HG03064 (cell line): Measurements from ENCODE around the gene CXCR6.

Experiments
- ATAC-seq: cut with Tn5 transposase; IDR thresholded peaks from one replicate; pipeline ENCODE4 v1.9.1; 2021; ENCODE audit warnings: low read depth; ENCODE audit not compliant: unreplicated experiment

CXCR6 gene

DNA sequence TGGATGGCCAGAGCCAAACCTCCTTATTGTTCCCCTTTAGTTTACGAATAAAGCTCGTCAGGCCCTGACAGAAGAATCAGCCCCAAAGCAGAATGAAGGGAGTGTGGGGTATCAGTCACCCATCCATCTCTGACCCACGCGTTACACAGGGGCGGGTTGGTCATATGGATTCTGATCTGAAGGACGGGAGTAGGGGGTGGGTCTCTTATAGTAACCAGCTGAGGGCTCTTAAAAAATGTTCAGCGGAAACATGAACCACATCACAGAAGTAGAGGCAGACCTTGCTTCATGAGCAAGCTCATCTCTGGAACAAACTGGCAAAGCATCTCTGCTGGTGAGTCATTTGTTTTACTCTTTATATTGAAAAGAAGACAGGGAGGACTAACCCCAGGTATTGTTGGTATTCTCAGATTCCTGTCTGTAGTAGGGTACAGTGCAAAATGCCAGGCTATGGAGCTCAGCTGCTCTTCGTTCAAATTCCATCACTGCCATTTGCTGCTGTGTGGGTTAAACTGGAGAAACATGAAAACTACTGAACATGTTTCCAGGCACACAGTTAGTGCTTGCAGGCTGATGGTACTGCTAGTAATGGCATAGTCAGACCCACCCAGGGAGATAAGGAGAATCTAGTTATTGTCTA is at the start of gene CXCR6:
Gene CXCR6 (plus strand): TSS at position 258 of the 640 bp plus-strand sequence. CDS start 3,018 bp downstream, outside the sequence.
- no peak for ATAC-seq

DNA sequence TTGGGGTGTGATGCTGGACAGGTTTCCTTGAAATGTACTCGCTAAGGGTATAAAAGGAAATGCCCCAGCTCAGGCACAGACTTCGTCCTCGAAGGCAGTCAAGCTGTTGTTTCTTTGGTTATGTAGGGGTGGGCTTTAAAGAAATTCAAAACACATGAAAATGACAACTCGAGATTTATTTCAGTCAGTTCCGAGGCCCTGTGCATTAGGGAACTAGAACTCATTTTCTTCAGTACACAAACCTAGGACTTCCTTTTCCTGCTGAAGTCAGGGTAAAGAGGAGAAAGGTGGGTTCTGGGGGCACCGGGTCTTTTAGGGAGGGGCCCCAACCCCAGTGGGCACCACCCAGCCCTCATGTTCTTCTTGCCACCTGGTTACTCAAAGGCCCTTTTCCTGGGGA is 49.2 kb upstream of the CXCR6 start:
- ATAC-seq, result no peak

DNA sequence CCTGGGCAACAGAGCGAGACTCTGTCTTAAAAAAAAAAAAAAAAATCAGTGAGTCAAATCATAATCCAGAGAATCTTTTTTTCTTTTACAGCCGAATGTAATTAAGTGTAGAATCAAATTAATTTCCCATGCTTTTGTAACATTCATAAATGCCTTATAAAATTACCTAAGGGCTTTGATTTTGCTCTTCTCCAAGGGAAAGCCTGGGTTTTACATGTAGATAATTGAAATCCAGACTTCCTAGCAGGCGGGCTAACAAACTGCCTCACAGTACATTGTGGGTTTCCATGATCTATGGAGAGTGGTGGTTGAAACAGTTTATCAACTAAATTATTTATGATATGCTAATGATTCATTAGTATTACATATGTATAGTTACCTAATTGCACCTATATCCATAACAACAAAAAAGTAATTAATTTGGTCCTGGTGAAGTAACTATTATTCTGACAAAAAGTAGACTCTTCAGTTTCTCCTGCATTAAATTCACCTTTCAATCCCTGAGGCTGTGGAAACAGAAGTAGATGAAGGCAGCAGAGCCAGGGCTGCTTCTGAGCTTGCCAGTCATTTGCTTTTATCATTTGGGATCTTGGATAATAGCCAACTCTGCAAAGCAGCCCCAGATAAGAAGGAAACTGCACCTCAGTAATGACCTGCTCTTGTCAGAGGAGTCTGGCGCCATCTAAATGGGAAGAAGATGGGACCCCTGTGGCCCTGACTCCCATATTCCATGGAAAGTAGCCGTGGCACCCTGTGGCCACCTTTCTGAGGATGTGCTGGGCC is 47.4 kb upstream of the CXCR6 start:
- ATAC-seq, result no peak

DNA sequence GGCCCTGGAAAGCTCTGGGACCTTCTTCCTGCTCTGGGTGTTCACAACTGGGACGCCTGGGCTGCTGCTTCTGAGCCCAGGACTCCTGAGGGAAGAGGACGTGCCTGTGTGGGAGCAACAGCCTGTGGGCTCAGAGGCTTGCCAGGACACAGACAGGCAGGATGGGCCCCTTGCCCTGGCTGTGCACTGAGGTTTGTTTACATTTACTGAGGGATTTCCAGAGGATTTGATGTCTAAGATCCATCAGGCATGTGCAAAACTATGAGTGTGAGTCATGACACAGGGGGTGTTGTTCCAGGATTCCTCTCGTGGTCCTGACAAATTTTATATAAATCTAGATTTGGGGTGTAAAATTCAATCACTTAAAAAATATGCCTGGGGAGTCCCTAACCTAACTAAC is 46.3 kb upstream of the CXCR6 start:
- ATAC-seq, result no peak

DNA sequence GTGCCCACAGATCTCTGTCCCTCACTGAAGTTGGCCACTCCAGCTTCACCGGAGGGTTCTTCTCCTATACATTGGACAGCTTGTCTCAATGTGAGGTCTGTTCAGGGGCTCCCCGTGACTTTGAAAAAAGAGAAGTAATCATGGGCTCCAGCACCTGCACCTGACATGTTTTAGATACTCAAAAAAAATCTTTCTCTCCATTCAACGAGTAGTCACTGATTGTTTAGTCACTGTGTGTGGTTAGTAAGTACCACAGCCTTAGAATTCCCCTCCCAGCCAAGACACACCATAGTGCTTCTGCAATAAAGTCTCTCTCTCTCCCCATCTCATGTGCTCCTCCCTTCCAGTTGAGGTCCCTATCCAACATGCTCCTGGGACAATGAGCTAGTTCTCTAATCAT is 38.3 kb upstream of the CXCR6 start:
- ATAC-seq, result no peak

DNA sequence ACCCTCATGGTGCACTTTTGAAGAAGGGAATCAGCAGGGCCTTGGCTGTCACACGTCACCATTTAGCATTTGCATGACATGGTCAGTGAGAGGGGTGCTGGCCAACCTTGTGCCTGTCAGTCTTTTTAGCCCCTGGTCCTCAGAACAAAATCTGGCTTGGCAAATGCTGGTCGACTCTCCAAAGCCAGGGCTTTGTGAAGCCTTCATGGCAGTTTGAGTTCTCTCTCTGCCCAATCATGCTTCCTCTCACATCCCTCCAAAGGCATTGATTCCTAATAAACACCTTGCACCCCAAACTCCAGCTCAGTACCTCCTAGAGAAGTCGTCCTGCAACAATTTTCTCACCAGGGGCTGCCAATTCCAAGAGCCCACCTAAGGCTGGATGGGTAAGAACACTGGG is 37.5 kb upstream of the CXCR6 start:
- ATAC-seq, result no peak

DNA sequence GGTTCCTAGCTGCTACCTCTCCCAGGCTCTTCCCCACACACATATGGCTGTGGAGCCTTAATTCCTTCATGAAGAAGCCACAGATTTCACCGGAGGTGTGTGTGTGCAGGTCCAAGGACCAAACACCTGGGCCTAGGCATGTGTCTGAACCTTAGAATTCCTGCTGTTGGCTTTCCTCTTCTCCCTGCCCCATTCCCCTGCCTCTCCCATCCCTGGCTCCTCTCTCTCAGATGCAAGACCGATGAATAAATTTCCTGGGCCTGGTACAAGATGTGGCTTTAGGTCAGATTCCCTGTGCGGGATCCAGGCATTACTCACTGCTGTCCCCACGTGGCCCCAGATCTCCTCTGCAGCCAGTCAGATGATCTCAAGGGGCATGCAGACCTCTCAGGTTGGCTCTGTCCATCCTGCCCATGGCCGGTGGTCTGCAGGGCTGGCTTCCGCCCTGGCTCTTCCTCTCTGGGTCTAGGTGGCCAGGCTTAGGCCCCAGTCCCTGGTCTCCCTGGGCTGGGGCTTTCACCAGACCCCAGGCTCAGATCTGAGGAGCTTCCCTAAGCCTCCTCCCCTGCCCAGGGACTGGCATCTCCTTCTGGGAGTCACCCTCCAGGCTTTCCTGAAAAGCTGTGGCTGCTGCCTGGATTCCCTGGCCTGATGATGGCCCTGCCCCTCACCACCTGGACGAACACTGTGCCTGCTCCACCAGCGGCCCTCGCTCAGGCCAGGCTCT is 36.4 kb upstream of the CXCR6 start:
- ATAC-seq, result no peak

DNA sequence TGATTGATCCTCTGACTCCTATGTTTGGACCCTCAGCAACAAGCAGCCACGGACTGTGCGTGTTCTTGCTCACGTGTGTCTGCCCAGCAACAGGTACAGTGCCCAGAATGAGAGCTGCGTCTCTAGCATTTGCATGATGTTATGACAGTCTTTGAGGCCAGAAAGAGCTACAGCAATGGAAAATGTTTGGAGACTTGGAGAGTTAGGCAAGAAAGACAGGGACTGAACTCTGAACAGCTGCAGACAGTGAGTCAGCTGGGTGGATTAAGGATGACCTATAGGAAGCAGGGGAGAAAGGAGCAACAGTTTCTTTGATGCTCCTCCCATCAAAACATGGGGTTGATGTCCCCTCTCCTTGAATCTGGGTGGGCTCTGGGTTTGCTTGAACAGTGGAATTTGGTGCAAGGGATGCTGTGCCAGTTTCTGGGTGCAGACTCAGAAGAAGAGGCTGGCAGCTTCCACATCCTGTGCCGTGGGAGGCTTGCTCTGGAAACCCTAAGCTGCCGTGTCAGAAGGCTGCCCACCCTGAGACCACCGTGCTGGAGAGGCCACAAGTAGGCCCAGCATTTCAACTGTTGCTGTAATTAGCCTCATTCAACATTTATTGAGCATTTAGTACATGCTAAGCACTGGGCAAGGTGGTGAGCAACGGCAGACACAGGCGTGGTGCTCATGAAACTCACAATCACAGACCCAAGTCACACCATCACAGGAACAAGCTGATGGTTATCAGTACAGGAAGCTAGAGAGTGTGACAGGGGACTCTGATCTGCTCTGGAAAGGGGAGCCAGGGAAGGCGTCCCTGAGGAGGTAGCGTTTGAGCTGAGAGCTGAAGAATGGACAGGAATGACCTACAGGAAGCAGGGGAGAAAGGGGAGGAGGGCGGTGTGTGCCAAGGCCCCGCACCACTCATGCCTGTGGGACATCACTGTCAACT is 35.2 kb upstream of the CXCR6 start:
- ATAC-seq, result no peak

DNA sequence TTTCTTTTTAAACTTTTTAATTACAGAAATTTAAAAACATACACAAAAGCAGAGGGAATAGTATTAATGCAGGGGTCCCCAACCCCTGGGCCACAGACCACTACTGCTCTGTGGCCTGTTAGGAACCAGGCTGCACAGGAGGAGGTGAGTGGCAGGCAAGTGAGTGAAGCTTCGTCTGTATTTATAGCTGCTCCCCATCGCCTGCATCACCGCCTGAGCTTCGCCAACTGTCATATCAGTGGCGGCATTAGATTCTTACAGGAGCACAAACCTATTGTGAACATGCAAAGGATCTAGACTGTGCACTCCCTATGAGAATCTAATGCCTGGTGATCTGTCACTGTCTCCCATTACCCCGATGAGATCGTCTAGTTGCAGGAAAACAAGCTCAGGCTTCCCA is 34.5 kb upstream of the CXCR6 start:
- ATAC-seq, result no peak

DNA sequence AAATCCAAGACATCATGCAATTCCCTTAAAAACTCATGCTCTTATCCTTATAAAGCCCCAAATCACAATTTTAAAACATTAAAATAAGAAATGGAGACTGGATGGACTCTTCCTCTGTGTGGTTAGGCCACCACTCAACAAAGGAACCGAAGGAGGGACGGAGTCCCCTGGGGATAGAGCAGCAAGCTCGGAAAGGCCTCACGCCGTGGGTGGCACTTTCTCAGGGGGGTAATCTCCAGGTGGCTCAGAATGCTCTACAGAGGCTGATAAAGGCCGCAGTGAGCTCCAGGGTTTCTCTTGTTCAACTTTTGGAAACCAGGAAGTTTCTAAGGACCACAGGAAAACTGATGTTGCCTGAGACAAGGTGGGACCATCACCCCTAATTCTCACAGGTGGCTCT is 33.7 kb upstream of the CXCR6 start:
- no peak for ATAC-seq

DNA sequence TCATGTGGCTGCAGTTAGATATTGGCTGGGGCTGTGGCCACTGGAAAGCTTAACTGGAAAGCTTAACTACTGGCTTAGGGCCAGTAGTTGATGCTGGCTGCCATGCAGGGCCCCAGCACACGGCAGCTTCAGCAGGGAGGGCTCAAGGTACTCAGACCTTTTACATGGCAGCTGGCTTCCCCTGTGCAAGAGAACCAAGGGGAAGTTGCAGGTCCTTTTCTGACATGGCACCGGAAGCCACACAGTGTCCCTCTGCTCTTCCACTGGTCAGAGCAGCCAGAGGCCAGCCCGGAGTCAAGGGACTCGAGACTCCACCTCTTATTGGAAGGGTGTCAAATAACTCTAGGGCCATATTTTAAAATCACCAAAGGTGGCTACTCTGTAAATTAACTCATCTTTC is 32.4 kb upstream of the CXCR6 start:
- ATAC-seq, result no peak

DNA sequence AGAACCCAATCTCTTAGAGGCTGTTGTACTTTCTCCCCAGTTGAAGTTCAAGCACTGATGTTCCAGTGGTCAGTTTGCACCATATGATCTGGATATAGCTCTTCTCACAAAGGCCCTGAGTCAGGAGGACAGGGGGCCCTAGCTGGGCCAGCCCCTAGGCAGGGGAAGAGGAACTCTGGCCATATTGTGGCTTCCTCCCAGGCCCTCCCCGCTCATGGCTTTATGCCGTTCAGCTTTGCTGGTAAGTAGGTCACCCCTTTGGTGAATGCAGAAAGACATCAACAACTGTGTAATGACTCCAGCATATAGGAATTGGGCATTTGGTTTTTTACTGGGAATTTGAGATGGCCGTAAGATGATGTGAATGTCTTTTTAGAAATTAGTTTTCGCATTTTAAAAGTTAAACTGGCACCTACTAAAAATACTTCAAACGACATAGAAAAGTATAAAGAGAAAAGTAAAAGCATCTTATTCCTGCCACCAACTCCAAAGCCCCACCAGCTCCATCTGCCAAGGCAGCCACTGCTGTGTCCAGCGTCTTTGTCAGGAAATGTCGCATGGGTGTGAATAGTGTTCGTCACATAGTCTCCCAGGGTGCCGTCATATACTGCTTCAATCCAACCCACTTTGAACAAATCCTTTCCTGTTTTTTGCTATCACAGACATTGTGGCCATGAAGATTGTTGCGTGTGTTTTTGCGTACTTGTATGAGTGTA is 31.6 kb upstream of the CXCR6 start:
- no peak for ATAC-seq

DNA sequence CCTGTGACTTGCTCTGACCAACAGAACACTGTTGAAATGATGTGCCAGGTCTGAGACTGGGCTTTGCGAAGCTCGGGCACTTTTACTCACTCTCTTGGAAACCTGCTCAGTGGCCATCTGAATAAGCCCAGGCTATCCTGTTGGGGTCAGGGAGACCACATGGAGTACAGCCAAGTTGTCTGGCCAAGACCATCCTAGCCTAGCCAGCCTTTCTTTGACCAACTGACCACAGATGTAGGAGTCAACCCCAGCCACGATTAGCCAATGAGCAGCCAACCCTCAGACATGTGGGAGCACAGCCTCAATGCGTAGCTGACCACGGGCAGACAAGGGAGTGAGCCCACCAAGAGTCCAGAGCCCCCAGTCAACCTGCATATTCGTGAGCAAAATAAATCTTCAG is 30.8 kb upstream of the CXCR6 start:
- ATAC-seq, result no peak

DNA sequence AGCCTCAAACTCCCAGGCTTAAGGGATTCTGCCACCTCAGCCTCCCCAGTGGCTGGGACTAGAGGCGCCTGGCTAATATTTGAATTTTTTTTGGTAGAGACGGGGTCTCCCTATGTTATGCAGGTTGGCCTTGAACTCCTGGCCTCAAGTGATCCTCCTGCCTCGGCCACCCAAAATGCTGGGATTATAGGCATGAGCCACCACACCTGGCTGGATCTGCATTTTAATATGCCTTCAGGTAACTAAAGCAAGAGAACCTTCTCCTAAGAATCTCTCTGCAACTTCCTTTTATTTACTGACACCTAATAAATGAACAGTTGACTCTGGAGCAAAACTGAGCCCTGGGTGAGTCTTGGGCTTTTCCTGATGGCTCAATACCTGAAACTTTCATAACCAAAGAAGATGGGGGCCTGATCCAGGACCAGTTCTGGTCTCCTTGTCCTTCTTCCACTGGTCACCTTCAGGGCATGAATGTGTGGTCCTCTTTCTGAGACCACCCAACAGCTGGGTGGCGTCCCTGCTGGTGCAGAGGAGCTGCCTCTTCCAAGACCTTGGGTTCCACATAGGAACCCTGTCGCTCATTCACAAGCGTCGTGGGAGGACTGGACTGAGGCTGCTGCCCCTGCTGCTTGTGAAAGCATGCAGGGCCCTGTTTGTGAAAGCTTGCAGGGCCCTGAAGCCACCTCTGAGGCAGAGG is 28.8 kb upstream of the CXCR6 start:
- ATAC-seq, result no peak

DNA sequence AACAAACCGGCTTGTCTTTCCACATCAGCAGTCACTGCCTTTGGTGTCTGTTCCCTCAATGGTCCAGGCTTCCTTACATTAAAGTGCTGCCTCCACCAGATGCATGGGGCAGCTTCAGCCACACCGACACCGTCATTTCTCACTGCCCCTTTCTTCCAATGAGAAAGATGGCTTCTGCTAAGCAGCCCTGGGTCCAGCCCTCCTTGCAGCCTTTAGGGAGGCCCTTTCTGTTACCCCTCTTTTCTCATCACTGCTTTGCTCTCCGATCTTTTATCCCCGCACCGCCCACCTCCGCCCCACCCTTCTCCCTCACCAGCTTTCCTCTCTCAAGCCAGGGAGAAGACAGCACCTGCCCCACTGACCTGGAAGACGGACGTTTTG is 28.2 kb upstream of the CXCR6 start:
- ATAC-seq, result no peak

DNA sequence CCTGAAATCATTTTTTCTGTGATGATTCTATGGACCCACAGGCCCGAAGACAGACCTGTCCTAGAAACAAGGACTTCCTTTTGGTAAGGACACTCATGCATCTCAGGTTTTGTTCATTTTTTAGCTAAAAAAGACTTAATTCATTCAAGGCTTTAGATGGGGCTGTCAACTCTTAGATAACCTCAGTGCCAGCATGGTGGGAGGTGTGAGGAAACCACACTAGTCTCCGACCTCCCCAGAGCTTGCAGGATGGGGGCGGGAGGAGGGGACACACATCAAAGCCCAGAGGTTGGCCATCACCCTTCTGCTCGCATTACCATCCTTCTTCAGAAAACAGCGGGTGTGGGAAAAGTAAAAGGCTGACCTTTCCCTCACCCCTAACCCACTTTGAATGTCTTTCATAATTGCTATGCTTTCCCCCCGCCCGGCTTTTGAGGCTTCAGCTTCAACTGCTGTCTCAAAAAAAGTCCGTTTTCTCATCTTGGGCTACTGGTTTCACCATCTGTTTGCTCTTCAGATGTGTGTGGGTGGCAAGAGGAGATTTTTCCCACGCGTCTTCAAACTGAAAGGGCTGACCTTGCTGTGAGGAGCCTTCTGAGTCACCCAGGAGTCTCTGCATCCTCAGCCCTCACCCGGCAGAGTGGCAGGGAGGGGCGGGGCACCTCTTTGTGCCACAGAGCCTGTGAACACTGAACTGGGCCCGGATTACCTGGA is 27.6 kb upstream of the CXCR6 start:
- ATAC-seq, result peak; percentile 89

DNA sequence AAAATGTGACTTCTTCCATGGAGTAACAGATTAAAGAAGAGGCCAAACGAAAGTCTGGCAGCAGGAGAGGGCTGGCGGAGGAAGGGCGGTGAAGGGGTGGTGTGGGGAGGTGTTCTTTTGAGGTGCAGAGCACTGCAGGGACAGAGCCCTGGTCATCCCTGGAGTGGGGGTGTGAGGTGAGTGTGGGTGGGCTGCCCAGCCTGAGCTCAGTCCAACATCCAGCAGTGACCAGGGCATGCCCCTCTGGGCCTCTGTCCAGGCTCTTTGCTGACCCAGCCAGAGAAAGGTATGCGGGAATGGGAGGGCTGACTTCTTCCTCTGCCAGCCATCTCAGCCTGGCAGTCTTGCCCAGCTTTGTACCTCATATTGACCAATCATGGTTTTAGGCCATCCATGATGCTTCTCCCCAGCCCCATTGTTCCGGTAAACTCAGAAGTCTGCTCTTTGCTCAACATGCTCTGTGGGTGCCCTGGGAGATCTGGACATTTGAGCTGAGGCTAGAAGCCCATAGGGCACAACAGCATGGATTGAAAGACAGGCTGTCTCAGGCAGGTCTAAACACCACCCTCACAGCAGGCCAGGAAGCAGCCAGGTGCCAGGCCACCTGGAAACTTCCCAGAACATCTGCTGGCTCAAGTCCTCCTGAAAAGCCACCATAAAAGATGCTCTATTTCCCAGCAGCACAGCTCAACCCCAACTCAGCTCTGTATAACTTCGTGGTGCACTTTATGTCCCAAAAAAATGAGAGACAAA is 25.9 kb upstream of the CXCR6 start:
- no peak for ATAC-seq
